Keratinocyte (primary cell): ENCODE measurements around the gene CAPN5.

Experiments
- EZH2 ChIP-seq: IDR thresholded peaks from one replicate; pipeline ENCODE4 v1.6.1; 2012; ENCODE audit warnings: inconsistent platforms, mild to moderate bottlenecking, low read length, moderate library complexity
- TF ChIP-seq, protein P1 (sequence below), 3 experiments: IDR thresholded peaks in 1 of 3; conservative IDR thresholded peaks in 1 of 3; optimal IDR thresholded peaks in 1 of 3; 2 replicates in 2 of 3; 3 replicates in 1 of 3; pipeline versions ENCODE3 to v1.5.1; 2011; ENCODE audit warnings: low read length in 3 of 3, mild to moderate bottlenecking in 3 of 3, moderate library complexity in 2 of 3, control low read depth in 1 of 3, inconsistent platforms in 1 of 3; ENCODE audit not compliant: insufficient read depth in 2 of 3; ENCODE audit errors: extremely low read depth in 1 of 3

DNA sequence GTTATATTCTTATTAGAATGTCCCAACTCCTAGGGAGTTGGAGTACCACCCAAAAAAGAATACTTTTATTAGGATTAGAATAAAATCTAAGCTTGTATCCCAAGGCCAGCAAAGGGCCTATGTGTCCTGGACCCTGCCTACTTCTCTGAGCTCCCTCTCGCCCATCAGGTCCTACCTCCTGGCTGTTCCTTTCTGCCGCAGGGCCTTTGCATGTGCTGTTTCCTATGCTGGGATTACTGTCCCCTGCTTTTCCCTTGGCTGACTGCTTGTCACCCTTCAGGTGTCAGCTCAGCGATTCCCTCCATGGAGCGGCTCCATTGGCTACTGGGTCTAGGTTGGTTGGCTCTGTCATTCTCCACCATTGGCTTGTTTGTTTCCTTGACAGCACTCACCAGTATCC, 74.7 kb downstream of the CAPN5 start:
- TF ChIP-seq, protein P1, sequence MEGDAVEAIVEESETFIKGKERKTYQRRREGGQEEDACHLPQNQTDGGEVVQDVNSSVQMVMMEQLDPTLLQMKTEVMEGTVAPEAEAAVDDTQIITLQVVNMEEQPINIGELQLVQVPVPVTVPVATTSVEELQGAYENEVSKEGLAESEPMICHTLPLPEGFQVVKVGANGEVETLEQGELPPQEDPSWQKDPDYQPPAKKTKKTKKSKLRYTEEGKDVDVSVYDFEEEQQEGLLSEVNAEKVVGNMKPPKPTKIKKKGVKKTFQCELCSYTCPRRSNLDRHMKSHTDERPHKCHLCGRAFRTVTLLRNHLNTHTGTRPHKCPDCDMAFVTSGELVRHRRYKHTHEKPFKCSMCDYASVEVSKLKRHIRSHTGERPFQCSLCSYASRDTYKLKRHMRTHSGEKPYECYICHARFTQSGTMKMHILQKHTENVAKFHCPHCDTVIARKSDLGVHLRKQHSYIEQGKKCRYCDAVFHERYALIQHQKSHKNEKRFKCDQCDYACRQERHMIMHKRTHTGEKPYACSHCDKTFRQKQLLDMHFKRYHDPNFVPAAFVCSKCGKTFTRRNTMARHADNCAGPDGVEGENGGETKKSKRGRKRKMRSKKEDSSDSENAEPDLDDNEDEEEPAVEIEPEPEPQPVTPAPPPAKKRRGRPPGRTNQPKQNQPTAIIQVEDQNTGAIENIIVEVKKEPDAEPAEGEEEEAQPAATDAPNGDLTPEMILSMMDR (optimal IDR thresholded peaks at IDR 0.05 in 1 of 3, IDR thresholded peaks at IDR 0.05 in 1 of 3, conservative IDR thresholded peaks at IDR 0.05 in 1 of 3; ENCODE audit: extremely low read depth in 1 of 3, insufficient read depth in 2 of 3, low read length in 3 of 3): no peak
- TF ChIP-seq EZH2: no peak
